HG03460 (cell line): ENCODE results near the gene FCN2.

Source experiments
- ATAC-seq: cut with Tn5 transposase; IDR thresholded peaks from one replicate; pipeline ENCODE4 v1.9.1; 2021; ENCODE audit not compliant: unreplicated experiment

FCN2 gene

GRCh38 chr9:134887686-134888602 lies 7.3 kb downstream of the FCN2 start:
- no peak for ATAC-seq

- ATAC-seq = no peak
These were observed 8.1 kb downstream of the FCN2 start for GRCh38 chr9:134888603-134889190.

DNA sequence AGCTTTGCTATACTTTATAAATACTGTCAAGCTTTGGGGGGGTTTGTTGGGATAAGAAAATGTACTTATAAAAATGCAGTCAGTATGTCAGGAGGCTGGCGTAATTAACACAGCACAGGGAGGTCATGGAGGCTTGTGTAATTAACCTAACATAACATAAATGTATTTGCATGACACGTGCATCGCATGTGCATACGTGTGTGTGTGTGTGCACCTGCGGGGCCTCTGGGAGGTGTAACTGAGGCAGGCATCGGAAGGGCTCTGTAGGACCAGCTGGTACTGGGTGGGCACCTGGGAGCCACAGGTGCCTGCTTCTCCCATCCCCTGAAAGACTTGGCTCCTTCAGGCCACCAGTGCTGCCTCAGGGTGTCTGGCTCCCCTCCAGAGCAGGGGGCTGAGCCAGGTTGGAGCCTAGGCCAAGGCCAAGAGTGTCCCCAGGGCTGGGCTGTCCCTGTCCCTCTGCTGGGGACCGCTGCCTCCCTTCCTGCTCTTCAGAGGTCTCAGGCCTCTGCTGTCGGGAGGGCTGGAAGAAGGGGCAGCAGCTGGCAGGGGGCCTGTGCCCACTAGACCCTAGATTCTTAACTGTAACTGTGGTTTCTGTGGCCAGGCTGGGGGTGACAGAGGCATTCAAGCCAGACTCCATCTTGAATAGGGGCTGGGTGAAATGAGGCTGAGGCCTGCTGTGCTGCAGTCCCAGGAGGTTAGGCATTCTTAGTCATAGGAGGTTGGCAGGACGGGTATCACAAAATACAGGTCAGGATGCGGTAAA lies 9.0 kb downstream of the FCN2 start:
- ATAC-seq = no peak

GRCh38 chr9:134890155-134890495 lies 9.5 kb downstream of the FCN2 start:
- ATAC-seq = no peak

- no peak for ATAC-seq
These were observed 10.4 kb downstream of the FCN2 start for GRCh38 chr9:134891053-134891452.

DNA sequence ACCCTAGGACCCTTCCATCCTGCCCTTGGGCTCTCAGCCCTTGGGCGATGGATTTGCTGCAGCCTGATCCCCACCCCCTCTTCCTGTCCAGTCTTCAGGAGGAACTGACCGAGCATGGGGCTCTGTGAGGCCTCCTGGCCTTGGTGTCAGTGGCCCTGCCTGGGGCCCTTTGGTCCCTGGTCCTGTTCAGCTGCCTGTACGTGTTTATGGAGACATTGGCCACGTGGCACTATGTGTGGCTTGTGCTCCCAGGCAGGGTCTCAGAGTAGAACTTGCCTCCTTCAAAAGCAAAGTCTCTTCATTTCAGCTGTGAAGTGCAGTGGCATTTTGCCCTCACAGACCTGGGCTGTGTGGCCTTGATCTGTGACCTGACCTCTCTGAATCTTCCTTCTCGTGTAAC lies 11.1 kb downstream of the FCN2 start:
- no peak for ATAC-seq

GRCh38 chr9:134892221-134892620 lies 11.6 kb downstream of the FCN2 start:
- ATAC-seq = no peak

- ATAC-seq = no peak
These were observed 12.3 kb downstream of the FCN2 start for GRCh38 chr9:134892820-134893420.

DNA sequence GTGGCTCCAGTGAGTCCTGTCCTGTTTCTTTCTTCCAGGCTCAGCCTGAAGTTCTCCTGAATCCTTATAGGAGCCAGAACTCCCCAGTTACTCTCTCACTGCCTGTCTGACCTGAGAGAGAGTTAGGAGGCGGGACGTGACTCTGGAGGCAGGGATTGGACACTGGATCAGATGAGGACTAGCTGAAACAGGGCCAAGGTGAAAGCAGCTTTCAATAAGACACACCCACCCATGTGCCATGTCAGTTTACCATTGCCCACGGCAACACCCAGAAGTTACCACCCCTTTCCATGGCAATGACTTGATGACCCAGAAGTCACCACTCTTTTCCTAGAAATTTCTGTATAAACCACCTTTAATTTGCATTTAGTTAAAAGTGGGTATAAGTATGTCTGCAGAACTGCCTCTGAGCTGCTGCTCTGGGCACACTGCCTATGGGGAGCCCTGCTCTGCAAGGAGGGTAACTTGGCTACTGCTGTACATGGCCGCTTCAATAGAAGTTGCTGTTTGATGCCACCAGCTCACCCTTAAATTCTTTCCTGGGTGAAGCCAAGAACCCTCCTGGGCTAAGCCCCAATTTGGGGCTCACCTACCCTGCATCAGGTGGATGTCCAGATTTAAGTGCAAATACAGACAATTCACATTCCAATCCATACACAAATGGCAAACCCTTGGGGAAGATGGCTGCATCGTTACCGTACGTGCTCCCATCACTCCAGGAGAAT lies 13.7 kb downstream of the FCN2 start:
- ATAC-seq = no peak

GRCh38 chr9:134895097-134895496 lies 14.5 kb downstream of the FCN2 start:
- ATAC-seq = no peak

- no peak for ATAC-seq
These were observed 14.9 kb downstream of the FCN2 start for GRCh38 chr9:134895567-134895907.

- no peak for ATAC-seq
These were observed 15.6 kb downstream of the FCN2 start for GRCh38 chr9:134895908-134896833.

- ATAC-seq = no peak
These were observed 16.4 kb downstream of the FCN2 start for GRCh38 chr9:134896834-134897583.

- ATAC-seq = no peak
These were observed 17.1 kb downstream of the FCN2 start for GRCh38 chr9:134897584-134898170.

DNA sequence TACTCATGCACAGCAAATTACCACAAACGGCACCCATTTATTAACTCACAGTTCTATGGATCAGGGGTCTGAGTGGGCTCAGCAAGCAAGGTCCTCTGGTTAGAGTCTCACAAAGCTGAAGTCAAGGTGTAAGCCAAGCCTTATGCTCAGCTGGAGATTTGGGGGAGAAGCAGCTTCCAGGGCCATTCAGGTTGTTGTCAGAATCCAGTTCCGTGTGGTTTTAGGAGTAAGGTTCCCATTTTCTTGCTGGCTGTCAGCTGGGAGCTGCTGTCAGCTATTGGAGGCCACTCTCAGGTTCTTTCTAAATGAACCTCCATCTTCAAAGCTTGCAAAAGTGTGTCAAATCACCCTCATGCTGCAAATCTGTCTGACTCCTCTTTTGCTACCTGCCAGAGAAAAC lies 17.7 kb downstream of the FCN2 start:
- ATAC-seq = no peak

DNA sequence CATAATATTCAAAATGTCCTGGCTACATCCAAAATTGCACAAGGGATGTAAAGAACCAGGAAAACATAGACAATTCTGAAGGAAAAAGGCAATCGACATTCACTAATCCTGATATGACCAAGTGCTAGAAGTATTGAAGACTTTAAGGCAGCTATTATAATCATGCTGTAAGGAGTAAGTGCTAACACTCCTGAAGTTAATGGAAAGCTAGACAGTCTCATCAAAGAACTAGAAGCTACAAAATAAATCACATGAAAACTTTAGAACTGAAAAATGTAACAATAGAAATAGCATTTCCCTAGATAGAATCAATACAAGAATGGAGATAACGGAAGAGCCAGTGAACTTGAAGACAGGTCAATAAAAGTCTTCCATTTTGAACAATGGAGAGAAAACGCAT lies 18.6 kb downstream of the FCN2 start:
- no peak for ATAC-seq

DNA sequence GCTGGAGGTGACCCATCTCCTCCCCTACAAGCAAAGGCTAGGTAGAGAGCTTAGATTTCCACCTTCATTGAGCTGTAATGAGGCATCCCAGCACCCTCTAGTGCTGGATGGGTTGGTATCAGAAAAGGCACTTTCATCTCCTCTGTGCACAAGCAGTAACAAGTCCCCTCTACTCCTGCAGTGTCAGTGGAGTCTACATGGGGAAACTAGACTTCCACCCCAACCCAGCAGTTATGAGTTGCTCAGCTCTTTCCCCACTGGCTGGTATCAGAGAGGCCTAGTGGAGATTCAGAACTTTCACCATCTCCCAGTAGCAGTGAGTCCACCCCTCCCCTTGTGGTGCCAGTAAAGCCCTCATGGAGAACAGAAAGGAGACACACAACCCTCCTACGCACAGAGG lies 19.2 kb downstream of the FCN2 start:
- ATAC-seq = no peak

DNA sequence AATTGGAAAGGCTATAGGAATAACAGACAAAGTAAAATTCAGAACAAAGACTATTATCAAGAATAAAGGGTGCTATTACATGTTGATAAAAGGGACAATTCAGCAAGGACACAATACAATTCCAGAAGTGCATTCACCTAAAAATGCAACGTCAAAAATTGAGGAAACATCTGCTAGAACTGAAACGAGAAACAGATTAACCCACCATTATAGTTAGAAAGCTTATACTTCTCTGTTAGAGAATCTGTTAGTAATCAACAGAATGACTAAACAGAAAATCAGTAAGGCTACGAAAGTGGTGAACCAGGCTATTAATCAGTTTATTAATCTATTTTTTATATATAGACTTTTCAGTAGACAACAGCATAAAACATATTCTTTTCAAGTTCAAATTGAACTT lies 22.3 kb downstream of the FCN2 start:
- no peak for ATAC-seq
